ENCODE data around the gene SUSD6.

The SUSD6 gene

DNA sequence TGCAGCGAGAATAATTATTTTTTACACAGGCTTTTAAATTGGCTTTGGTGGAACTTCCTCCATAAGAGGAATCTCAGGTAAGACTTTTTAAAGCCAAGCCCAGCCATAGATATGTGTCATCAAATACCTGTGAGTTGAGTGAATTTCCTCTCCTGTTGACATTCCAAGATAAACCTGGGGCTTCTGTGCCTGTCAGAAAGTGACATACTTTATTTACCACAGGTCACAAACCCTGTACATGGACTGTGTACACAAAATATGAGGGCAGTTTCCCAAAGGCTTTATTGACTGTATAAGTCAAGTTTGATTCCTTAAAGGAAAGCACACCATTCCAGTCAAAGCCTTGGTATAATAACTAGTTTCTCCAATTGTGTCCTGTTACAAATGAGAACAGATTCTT lies 129.7 kb downstream of the SUSD6 start:
- no peak overlapping the region for H3K23ac ChIP-seq (ENCODE audit: low read length)
- no peak overlapping the region for H2BK5ac ChIP-seq (ENCODE audit: low read length)
- H4K5ac ChIP-seq (ENCODE audit: low read length), result no peak overlapping the region
- H3K79me2 ChIP-seq (ENCODE audit: control insufficient read depth, insufficient read depth, low read length), result no peaks in the 10 kb centered on the region
- no peak overlapping the region for H3K9ac ChIP-seq (ENCODE audit: low read length)
- no peaks in the 10 kb centered on the region for H3K4me1 ChIP-seq (ENCODE audit: control insufficient read depth, low read depth, low read length)
- H3K4ac ChIP-seq (ENCODE audit: low read depth, low read length), result no peak overlapping the region
- no peak overlapping the region for H3K18ac ChIP-seq (ENCODE audit: low read length)
- H4K8ac ChIP-seq (ENCODE audit: low read depth, low read length), result no peak overlapping the region
- H3K56ac ChIP-seq (ENCODE audit: low read length), result no peak overlapping the region
- no peak overlapping the region for H2BK15ac ChIP-seq (replicated peaks; ENCODE audit: low read depth)
- no peak for DNase-seq
- H3K27ac ChIP-seq (ENCODE audit: low read depth, low read length), result no peak overlapping the region
- no peaks in the 10 kb centered on the region for H3K79me1 ChIP-seq (ENCODE audit: low read length)
- H2BK120ac ChIP-seq (ENCODE audit: low read depth, low read length), result no peak overlapping the region
- H3K4me3 ChIP-seq (ENCODE audit: low read length), result no peak overlapping the region
- no peak overlapping the region for H3K4me2 ChIP-seq (ENCODE audit: low read length)
- no CpG with 5 or more reads among the region's 1 CpG for WGBS (ENCODE audit: extremely low coverage, insufficient coverage, low lambda C conversion rate)
- H3K36me3 ChIP-seq (ENCODE audit: control insufficient read depth, insufficient read depth, low read length), result no peaks in the 10 kb centered on the region
- H2AK5ac ChIP-seq (ENCODE audit: low read length), result no peak overlapping the region
- no peaks in the 10 kb centered on the region for H3K27me3 ChIP-seq (ENCODE audit: insufficient read depth, low read length, poor library complexity)

DNA sequence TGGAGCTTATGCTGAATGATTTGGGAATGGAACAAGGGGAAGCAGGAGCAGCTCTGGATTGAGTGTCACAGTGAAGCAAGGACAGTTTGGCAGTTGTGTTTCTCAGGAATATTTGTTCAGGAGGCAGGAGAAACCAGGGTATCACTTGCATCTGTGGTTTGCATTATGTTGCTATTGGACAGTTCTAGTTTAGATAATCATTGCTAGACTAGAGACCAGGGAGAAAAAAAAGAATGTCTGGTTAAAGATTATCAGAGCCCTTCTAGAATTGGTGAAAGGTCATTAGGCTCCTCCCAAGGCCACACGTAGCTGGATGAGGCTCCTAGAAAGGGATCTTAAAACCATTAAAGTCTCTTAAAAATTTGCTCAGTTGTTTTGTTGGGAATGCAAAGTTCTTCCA lies 138.6 kb downstream of the SUSD6 start:
- H3K27ac ChIP-seq (ENCODE audit: low read depth, low read length), result no peak overlapping the region
- WGBS (ENCODE audit: extremely low coverage, insufficient coverage, low lambda C conversion rate), result no CpG with 5 or more reads among the region's 1 CpG
- H2BK120ac ChIP-seq (ENCODE audit: low read depth, low read length), result no peak overlapping the region
- no peak overlapping the region for H3K56ac ChIP-seq (ENCODE audit: low read length)
- no peak overlapping the region for H4K5ac ChIP-seq (ENCODE audit: low read length)
- H3K23ac ChIP-seq (ENCODE audit: low read length), result no peak overlapping the region
- H3K4me3 ChIP-seq (ENCODE audit: low read length), result no peak overlapping the region
- H3K36me3 ChIP-seq (ENCODE audit: control insufficient read depth, insufficient read depth, low read length), result no peaks in the 10 kb centered on the region
- H3K4me2 ChIP-seq (ENCODE audit: low read length), result no peak overlapping the region
- no peak overlapping the region for H3K18ac ChIP-seq (ENCODE audit: low read length)
- no peak overlapping the region for H4K8ac ChIP-seq (ENCODE audit: low read depth, low read length)
- H3K9ac ChIP-seq (ENCODE audit: low read length), result no peak overlapping the region
- H3K4me1 ChIP-seq (ENCODE audit: control insufficient read depth, low read depth, low read length), result no peaks in the 10 kb centered on the region
- no peak overlapping the region for H3K4ac ChIP-seq (ENCODE audit: low read depth, low read length)
- H2AK5ac ChIP-seq (ENCODE audit: low read length), result no peak overlapping the region
- DNase-seq, result no peak
- no peak overlapping the region for H2BK15ac ChIP-seq (replicated peaks; ENCODE audit: low read depth)
- H3K79me2 ChIP-seq (ENCODE audit: control insufficient read depth, insufficient read depth, low read length), result no peaks in the 10 kb centered on the region
- no peaks in the 10 kb centered on the region for H3K27me3 ChIP-seq (ENCODE audit: insufficient read depth, low read length, poor library complexity)
- H3K79me1 ChIP-seq (ENCODE audit: low read length), result no peaks in the 10 kb centered on the region
- H2BK5ac ChIP-seq (ENCODE audit: low read length), result no peak overlapping the region

DNA sequence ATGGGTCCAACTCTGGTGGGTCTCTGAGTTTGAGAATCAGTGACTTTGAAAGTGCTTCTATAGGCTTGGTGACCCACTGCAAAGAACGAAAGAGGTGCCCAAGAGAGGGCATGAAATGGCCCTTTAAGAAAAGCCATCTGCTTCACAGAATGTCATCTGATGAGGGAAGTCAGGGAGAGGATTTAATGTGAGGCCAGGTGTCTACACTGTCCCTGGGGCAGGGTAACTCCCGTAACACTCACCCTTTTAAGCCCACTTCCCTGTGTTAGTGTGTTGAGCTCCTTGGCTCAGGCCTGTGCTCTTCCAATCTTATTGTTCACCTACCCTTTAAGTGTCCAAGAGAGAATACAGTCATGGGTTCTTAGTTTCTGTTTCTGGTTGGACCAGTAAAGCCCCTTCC lies 139.1 kb downstream of the SUSD6 start:
- H2BK120ac ChIP-seq (ENCODE audit: low read depth, low read length), result no peak overlapping the region
- H2BK15ac ChIP-seq (replicated peaks; ENCODE audit: low read depth), result no peak overlapping the region
- no peak overlapping the region for H3K56ac ChIP-seq (ENCODE audit: low read length)
- H3K79me2 ChIP-seq (ENCODE audit: control insufficient read depth, insufficient read depth, low read length), result no peaks in the 10 kb centered on the region
- H3K4me1 ChIP-seq (ENCODE audit: control insufficient read depth, low read depth, low read length), result no peaks in the 10 kb centered on the region
- no peak for DNase-seq
- no peak overlapping the region for H4K5ac ChIP-seq (ENCODE audit: low read length)
- no peaks in the 10 kb centered on the region for H3K27me3 ChIP-seq (ENCODE audit: insufficient read depth, low read length, poor library complexity)
- H3K18ac ChIP-seq (ENCODE audit: low read length), result no peak overlapping the region
- no peak overlapping the region for H3K9ac ChIP-seq (ENCODE audit: low read length)
- no CpG with 5 or more reads among the region's 2 CpGs for WGBS (ENCODE audit: extremely low coverage, insufficient coverage, low lambda C conversion rate)
- H3K4me2 ChIP-seq (ENCODE audit: low read length), result no peak overlapping the region
- no peak overlapping the region for H3K23ac ChIP-seq (ENCODE audit: low read length)
- H3K4me3 ChIP-seq (ENCODE audit: low read length), result no peak overlapping the region
- H2AK5ac ChIP-seq (ENCODE audit: low read length), result no peak overlapping the region
- H3K4ac ChIP-seq (ENCODE audit: low read depth, low read length), result no peak overlapping the region
- H3K79me1 ChIP-seq (ENCODE audit: low read length), result no peaks in the 10 kb centered on the region
- H4K8ac ChIP-seq (ENCODE audit: low read depth, low read length), result no peak overlapping the region
- no peak overlapping the region for H3K27ac ChIP-seq (ENCODE audit: low read depth, low read length)
- H3K36me3 ChIP-seq (ENCODE audit: control insufficient read depth, insufficient read depth, low read length), result no peaks in the 10 kb centered on the region
- no peak overlapping the region for H2BK5ac ChIP-seq (ENCODE audit: low read length)

DNA sequence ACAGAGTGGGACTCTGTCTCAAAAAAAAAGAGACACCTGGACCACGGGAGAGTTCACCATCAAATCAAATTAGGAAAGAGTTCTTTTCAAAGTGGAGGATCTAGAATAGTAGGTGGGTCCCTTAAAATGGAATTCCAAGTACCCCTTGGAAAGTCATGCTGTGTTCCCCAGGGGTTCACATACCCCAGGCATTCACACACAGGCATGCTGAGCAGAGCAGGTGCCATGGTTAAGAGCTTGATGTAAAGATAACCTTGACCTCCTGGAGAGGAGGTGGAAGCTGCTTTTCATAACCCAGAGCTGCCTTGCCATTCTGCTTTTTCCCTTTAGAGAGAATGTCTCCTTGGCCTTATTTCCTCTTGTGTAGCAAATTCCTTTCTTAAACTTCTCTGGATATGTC lies 141.4 kb downstream of the SUSD6 start:
- Histone ChIP-seq H2BK5ac (ENCODE audit: low read length) (no peak overlapping the region), H2BK15ac (replicated peaks; ENCODE audit: low read depth) (no peak overlapping the region), H3K79me1 (ENCODE audit: low read length) (no peaks in the 10 kb centered on the region), H3K36me3 (ENCODE audit: control insufficient read depth, insufficient read depth, low read length) (no peaks in the 10 kb centered on the region), H3K23ac (ENCODE audit: low read length) (no peak overlapping the region), H3K27ac (ENCODE audit: low read depth, low read length) (no peak overlapping the region), H3K4me3 (ENCODE audit: low read length) (no peak overlapping the region), H2BK120ac (ENCODE audit: low read depth, low read length) (no peak overlapping the region), H3K4ac (ENCODE audit: low read depth, low read length) (no peak overlapping the region), H3K4me2 (ENCODE audit: low read length) (no peak overlapping the region), H3K4me1 (ENCODE audit: control insufficient read depth, low read depth, low read length) (no peaks in the 10 kb centered on the region), H3K79me2 (ENCODE audit: control insufficient read depth, insufficient read depth, low read length) (no peaks in the 10 kb centered on the region), H4K5ac (ENCODE audit: low read length) (no peak overlapping the region), H3K18ac (ENCODE audit: low read length) (no peak overlapping the region), H4K8ac (ENCODE audit: low read depth, low read length) (no peak overlapping the region), H3K56ac (ENCODE audit: low read length) (no peak overlapping the region), H3K9ac (ENCODE audit: low read length) (no peak overlapping the region), H2AK5ac (ENCODE audit: low read length) (no peak overlapping the region), H3K27me3 (ENCODE audit: insufficient read depth, low read length, poor library complexity) (no peaks in the 10 kb centered on the region)
- DNase-seq, result no peak
- no CpG with 5 or more reads among the region's 1 CpG for WGBS (ENCODE audit: extremely low coverage, insufficient coverage, low lambda C conversion rate)

DNA sequence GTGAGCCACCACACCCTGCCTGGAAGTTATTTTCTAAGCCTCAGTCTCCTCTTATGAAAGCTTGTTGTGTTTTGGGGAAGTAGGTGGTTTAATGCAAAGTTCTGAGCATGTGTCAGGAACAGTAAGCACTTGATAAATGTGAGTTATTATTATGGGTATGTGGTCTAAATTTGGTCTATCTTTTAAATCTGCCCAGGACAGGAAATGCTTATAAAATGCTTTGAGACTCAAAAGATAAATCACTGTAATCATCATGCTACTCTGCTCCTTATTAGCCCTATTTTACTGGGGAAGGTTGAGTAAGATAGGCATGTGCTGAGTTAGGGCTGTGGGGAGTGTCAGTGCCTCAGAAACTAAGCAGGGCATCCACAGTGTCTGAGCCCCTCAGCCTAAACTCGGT lies 142.5 kb downstream of the SUSD6 start:
- no peak overlapping the region for H2BK15ac ChIP-seq (replicated peaks; ENCODE audit: low read depth)
- no peak overlapping the region for H3K4ac ChIP-seq (ENCODE audit: low read depth, low read length)
- H3K27me3 ChIP-seq (ENCODE audit: insufficient read depth, low read length, poor library complexity), result no peaks in the 10 kb centered on the region
- no peak overlapping the region for H3K9ac ChIP-seq (ENCODE audit: low read length)
- H4K5ac ChIP-seq (ENCODE audit: low read length), result no peak overlapping the region
- no peak overlapping the region for H3K4me2 ChIP-seq (ENCODE audit: low read length)
- H3K79me1 ChIP-seq (ENCODE audit: low read length), result no peaks in the 10 kb centered on the region
- H3K4me1 ChIP-seq (ENCODE audit: control insufficient read depth, low read depth, low read length), result no peaks in the 10 kb centered on the region
- DNase-seq, result no peak
- H3K56ac ChIP-seq (ENCODE audit: low read length), result no peak overlapping the region
- WGBS (ENCODE audit: extremely low coverage, insufficient coverage, low lambda C conversion rate), result no CpG with 5 or more reads among the region's 1 CpG
- H4K8ac ChIP-seq (ENCODE audit: low read depth, low read length), result no peak overlapping the region
- H3K18ac ChIP-seq (ENCODE audit: low read length), result no peak overlapping the region
- no peak overlapping the region for H3K27ac ChIP-seq (ENCODE audit: low read depth, low read length)
- H3K23ac ChIP-seq (ENCODE audit: low read length), result no peak overlapping the region
- no peaks in the 10 kb centered on the region for H3K36me3 ChIP-seq (ENCODE audit: control insufficient read depth, insufficient read depth, low read length)
- no peaks in the 10 kb centered on the region for H3K79me2 ChIP-seq (ENCODE audit: control insufficient read depth, insufficient read depth, low read length)
- H3K4me3 ChIP-seq (ENCODE audit: low read length), result no peak overlapping the region
- H2BK5ac ChIP-seq (ENCODE audit: low read length), result no peak overlapping the region
- no peak overlapping the region for H2BK120ac ChIP-seq (ENCODE audit: low read depth, low read length)
- no peak overlapping the region for H2AK5ac ChIP-seq (ENCODE audit: low read length)

DNA sequence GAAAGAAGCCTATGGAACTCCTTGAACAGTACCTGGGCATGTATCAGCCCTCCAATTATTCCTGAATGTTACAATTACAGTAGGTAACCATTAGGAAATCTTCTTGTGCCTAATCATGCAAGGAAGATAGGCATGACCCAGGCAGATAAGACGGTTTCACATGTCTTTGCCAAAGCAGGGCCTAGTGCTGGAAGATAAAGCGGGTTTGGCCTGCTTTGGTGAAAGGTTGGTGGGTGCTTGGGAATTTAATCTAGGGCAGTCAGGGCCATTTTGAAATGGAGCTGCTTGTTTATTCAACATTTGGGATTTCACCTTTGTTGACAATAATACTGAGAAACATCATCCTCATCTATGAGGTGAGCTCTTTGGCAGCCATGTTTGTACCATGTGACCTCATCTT lies 143.1 kb downstream of the SUSD6 start:
- no peak overlapping the region for H2BK5ac ChIP-seq (ENCODE audit: low read length)
- no peak overlapping the region for H3K9ac ChIP-seq (ENCODE audit: low read length)
- no peaks in the 10 kb centered on the region for H3K79me1 ChIP-seq (ENCODE audit: low read length)
- no peak overlapping the region for H3K4ac ChIP-seq (ENCODE audit: low read depth, low read length)
- H3K4me3 ChIP-seq (ENCODE audit: low read length), result no peak overlapping the region
- H3K36me3 ChIP-seq (ENCODE audit: control insufficient read depth, insufficient read depth, low read length), result no peaks in the 10 kb centered on the region
- no peak overlapping the region for H2BK120ac ChIP-seq (ENCODE audit: low read depth, low read length)
- no peak overlapping the region for H4K8ac ChIP-seq (ENCODE audit: low read depth, low read length)
- no peak overlapping the region for H3K56ac ChIP-seq (ENCODE audit: low read length)
- H2BK15ac ChIP-seq (replicated peaks; ENCODE audit: low read depth), result no peak overlapping the region
- H3K79me2 ChIP-seq (ENCODE audit: control insufficient read depth, insufficient read depth, low read length), result no peaks in the 10 kb centered on the region
- no peak overlapping the region for H3K23ac ChIP-seq (ENCODE audit: low read length)
- H3K4me2 ChIP-seq (ENCODE audit: low read length), result no peak overlapping the region
- no peak overlapping the region for H3K27ac ChIP-seq (ENCODE audit: low read depth, low read length)
- H2AK5ac ChIP-seq (ENCODE audit: low read length), result no peak overlapping the region
- no peaks in the 10 kb centered on the region for H3K27me3 ChIP-seq (ENCODE audit: insufficient read depth, low read length, poor library complexity)
- H4K5ac ChIP-seq (ENCODE audit: low read length), result no peak overlapping the region
- H3K18ac ChIP-seq (ENCODE audit: low read length), result no peak overlapping the region
- H3K4me1 ChIP-seq (ENCODE audit: control insufficient read depth, low read depth, low read length), result no peaks in the 10 kb centered on the region
- WGBS (ENCODE audit: extremely low coverage, insufficient coverage, low lambda C conversion rate), result no CpG with 5 or more reads among the region's 2 CpGs
- no peak for DNase-seq

Data from mesendoderm (in vitro differentiated cells).